ENCODE results near the gene S100Z. TPM values are rescaled to one million over a fixed set of nuclear protein-coding genes. Genes with fewer than 3 reads are reported as not detected.

S100Z gene
- total and polyA plus RNA-seq, 2 of the 8 experiments (the other 6 are each of a cell fraction or from before 2014, with no cell fraction given): 0.30 TPM; not detected in 1

- Histone ChIP-seq H3K14ac (ENCODE audit: insufficient read length) (no peak overlapping the region), H3K23ac (ENCODE audit: insufficient read length) (no peak overlapping the region), H3K9me3 (ENCODE audit: insufficient read depth in 2 of 2, low read depth in 1 of 2, low read length in 1 of 2) (peaks cover 10% of the 10 kb centered on the region in 2 experiments), H3K79me2 (ENCODE audit: control insufficient read depth in 1 of 2, insufficient read depth in 2 of 2, low read length in 2 of 2) (no peaks in the 10 kb centered on the region), H3K36me3 (ENCODE audit: control insufficient read depth in 2 of 4, insufficient read depth in 4 of 4, low read length in 3 of 4) (no peaks in the 10 kb centered on the region; a peak in 1 of 8 replicates), H3K4ac (replicated peaks; ENCODE audit: insufficient read length, low read depth, low read length) (no peak overlapping the region), H3K27ac (ENCODE audit: low read depth, low read length) (no peak overlapping the region), H3K4me2 (ENCODE audit: insufficient read depth in 1 of 2, low read depth in 2 of 2, low read length in 2 of 2) (no peak overlapping the region), H3K56ac (replicated peaks; ENCODE audit: insufficient read length, low read depth, low read length) (no peak overlapping the region), H3K4me3 (ENCODE audit: extremely low read depth in 1 of 4, insufficient read depth in 2 of 4, low read depth in 3 of 4, low read length in 4 of 4) (no peak overlapping the region), H3K9ac (replicated peaks in 1 of 4; ENCODE audit: extremely low read depth in 1 of 4, low read depth in 3 of 4, low read length in 3 of 4) (no peak overlapping the region), H4K5ac (ENCODE audit: insufficient read length, low read depth, low read length) (no peak overlapping the region), H2BK5ac (ENCODE audit: low read depth, low read length) (no peak overlapping the region), H2AK5ac (ENCODE audit: low read depth, low read length) (no peak overlapping the region), H3K18ac (ENCODE audit: extremely low read depth, low read length) (no peak overlapping the region), H4K8ac (ENCODE audit: extremely low read depth, insufficient read depth, low read length) (no peak overlapping the region), H4K20me1 (replicated peaks in 1 of 2; ENCODE audit: control insufficient read depth in 1 of 2, insufficient read depth in 2 of 2, low read length in 2 of 2) (no peaks in the 10 kb centered on the region), H3K4me1 (replicated peaks in 1 of 4; ENCODE audit: control insufficient read depth in 3 of 4, insufficient read depth in 4 of 4, low read length in 3 of 4) (peaks cover 0 to 1% (median under 1%) of the 10 kb centered on the region in 4 experiments; a peak in 1 of 7 replicates), H2BK15ac (ENCODE audit: low read length) (no peak overlapping the region), H2BK120ac (replicated peaks; ENCODE audit: low read depth, low read length) (no peak overlapping the region), H2BK20ac (ENCODE audit: low read length) (no peak overlapping the region), H3K79me1 (ENCODE audit: low read depth, low read length) (no peaks in the 10 kb centered on the region), H2AFZ (ENCODE audit: low read length) (no peak overlapping the region), H4K91ac (replicated peaks; ENCODE audit: insufficient read length, low read length) (no peak overlapping the region), H2BK12ac (ENCODE audit: low read depth, low read length) (no peak overlapping the region), H3K27me3 (replicated peaks in 1 of 4; ENCODE audit: control insufficient read depth in 3 of 4, extremely low read depth in 1 of 4, insufficient read depth in 3 of 4, low read length in 3 of 4) (no peaks in the 10 kb centered on the region), H3K23me2 (ENCODE audit: low read depth, low read length) (no peaks in the 10 kb centered on the region)
- DNase-seq (ENCODE audit: low read depth in 1 of 2, low spot score in 2 of 2) (no peak), FAIRE-seq (no peak)
- CTCF ChIA-PET (ENCODE audit: partially characterized antibody): interaction anchor here (1.2 to 1.7 kb wide), 2 partner anchors 81 to 222 kb away, joined by 3 to 7 read pairs; no protein-coding TSS in a partner anchor
- WGBS, 2 experiments (ENCODE audit: extremely low coverage in 1 of 2, insufficient coverage in 1 of 2, insufficient read length in 1 of 2, insufficient replicate concordance in 2 of 2, low coverage in 1 of 2, low lambda C conversion rate in 2 of 2, missing lambda C conversion rate in 1 of 2): 87% methylated on average over 3 of the region's 3 CpGs; no CpG with 5 or more reads in 1 of the 2 experiments
- TF ChIP-seq SIX5 (IDR thresholded peaks at IDR 0.05; ENCODE audit: low read depth, low read length) (no peak), EGR1 (IDR thresholded peaks at IDR 0.05; ENCODE audit: borderline replicate concordance, low read depth, low read length) (no peak), CEBPB (IDR thresholded peaks at IDR 0.05; ENCODE audit: low read depth, low read length) (no peak), BCL11A (IDR thresholded peaks at IDR 0.05; ENCODE audit: low read depth in 2 of 2, low read length in 2 of 2) (no peak), TAF1 (IDR thresholded peaks at IDR 0.05; ENCODE audit: low read depth, low read length) (no peak), BACH1 (IDR thresholded peaks at IDR 0.05; ENCODE audit: low read length) (no peak), MAFK (IDR thresholded peaks at IDR 0.05; ENCODE audit: low read depth, low read length) (no peak), RFX5 (IDR thresholded peaks at IDR 0.05; ENCODE audit: borderline replicate concordance, low read depth, low read length) (no peak), CHD2 (IDR thresholded peaks at IDR 0.05; ENCODE audit: low read length) (no peak), HDAC6 (IDR thresholded peaks at IDR 0.05; ENCODE audit: low read depth, low read length) (no peak), ATF2 (IDR thresholded peaks at IDR 0.05; ENCODE audit: low read length) (no peak), SP2 (IDR thresholded peaks at IDR 0.05; ENCODE audit: low read length) (no peak), ASH2L (IDR thresholded peaks at IDR 0.05; ENCODE audit: low read length) (no peak)
- POLR2A ChIA-PET (ENCODE audit: partially characterized antibody): no interaction called here
Measured at GRCh38 chr5:76855961-76856360, 6.1 kb downstream of the S100Z start.
